ENCODE measurements around the gene URB1. TPM values are rescaled to one million over a fixed set of nuclear protein-coding genes. Genes with fewer than 3 reads are reported as not detected.

The URB1 gene
- total and polyA plus RNA-seq, 9 of the 15 experiments (the other 6 are each of a cell fraction or from before 2014, with no cell fraction given), result 0.97 to 53.6 (median 21.5) TPM

DNA sequence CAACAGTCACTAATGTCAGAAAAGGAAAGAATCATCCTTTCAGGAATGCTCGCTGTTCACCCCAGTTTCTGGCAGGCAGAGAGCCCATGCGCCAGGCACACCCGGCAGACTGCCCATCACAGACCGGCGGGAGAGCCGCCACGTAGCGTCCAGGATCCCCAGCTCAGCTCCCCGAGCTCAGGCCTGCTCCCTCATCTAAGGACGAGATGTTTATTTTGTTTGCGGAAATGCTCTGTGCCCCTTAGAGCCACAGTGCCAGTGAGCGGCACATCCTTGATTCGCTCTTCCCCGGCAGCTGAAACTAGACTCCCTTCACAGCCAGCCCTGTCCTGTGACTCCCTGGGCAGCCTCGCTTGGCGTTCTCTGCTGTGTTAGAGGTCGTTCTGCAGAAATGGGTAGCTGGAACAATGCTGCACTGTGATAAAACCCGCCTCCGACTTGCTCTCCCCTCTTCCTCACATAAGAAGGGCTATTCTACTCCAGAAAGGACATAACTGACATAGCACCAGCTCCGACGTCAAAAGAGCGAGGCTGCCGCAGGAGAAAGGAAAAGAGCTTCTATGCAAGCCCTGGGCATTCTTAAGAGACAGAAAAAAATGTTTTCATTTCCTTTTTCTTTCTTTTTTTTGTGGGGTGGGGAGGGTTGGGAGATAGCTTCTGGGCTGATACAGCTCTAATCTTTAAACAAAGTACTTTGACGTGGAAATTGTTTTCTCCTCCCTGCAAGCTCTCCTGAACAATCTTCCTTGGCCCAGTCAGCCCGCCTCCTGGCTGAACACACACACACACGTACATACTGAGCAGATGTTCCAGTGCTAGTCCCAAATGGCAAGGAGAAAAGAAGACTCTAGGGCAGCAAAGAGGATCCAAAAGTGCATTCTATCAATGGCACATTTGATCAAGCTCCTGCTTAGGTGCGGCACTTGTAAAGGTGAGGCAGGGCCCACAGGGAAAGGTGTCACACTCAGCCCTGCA, 56.9 kb downstream of the URB1 start:
- Histone ChIP-seq H3K9me3 (replicated peaks; ENCODE audit: control insufficient read depth, insufficient read depth, low read depth, low read length) (no peaks in the 10 kb centered on the region), H3K36me3 (ENCODE audit: control insufficient read depth, insufficient read depth, low read length) (peaks cover 96% of the 10 kb centered on the region), H2AFZ (ENCODE audit: low read depth, low read length) (no peak overlapping the region), H3K4me3 (no peak overlapping the region), H3K4me1 (replicated peaks in 1 of 2; ENCODE audit: control insufficient read depth in 2 of 2, insufficient read depth in 2 of 2, low read length in 2 of 2) (peaks cover 0 to 2% of the 10 kb centered on the region in 2 experiments; a peak in 1 of 5 replicates), H4K20me1 (replicated peaks; ENCODE audit: control insufficient read depth, insufficient read depth, low read length) (no peaks in the 10 kb centered on the region), H3K27ac (ENCODE audit: extremely low read depth, low read depth, low read length) (no peak overlapping the region), H3K4me2 (ENCODE audit: insufficient read depth, low read length) (no peak overlapping the region), H3K79me2 (ENCODE audit: control insufficient read depth, insufficient read depth, low read length) (no peaks in the 10 kb centered on the region), H3K9ac (ENCODE audit: insufficient read depth in 1 of 2, low read depth in 2 of 2, low read length in 2 of 2) (no peak overlapping the region), H3K27me3 (ENCODE audit: control insufficient read depth in 2 of 2, insufficient read depth in 2 of 2, low read length in 2 of 2) (no peaks in the 10 kb centered on the region), H3K9me1 (ENCODE audit: control insufficient read depth, insufficient read depth, low read length) (no peaks in the 10 kb centered on the region)
- DNase-seq (ENCODE audit: extremely low read depth in 1 of 4, low spot score in 3 of 4), result no peak
- no TSS peak for BruUV-seq (replicated peaks)
- no peak for TF ChIP-seq ZNF282 (CRISPR knock-in tag; IDR thresholded peaks at IDR 0.05)
- no peak for TF ChIP-seq FOXK2 (conservative IDR thresholded peaks at IDR 0.05 in 1 of 2, IDR thresholded peaks at IDR 0.05 in 1 of 2; ENCODE audit: low read depth in 2 of 2)
- no peak for TF ChIP-seq HOXB6 (CRISPR knock-in tag; IDR thresholded peaks at IDR 0.05; ENCODE audit: borderline replicate concordance)
- no peak for TF ChIP-seq ZNF408 (CRISPR knock-in tag; IDR thresholded peaks at IDR 0.05; ENCODE audit: low read depth)
- TF ChIP-seq, protein P1, sequence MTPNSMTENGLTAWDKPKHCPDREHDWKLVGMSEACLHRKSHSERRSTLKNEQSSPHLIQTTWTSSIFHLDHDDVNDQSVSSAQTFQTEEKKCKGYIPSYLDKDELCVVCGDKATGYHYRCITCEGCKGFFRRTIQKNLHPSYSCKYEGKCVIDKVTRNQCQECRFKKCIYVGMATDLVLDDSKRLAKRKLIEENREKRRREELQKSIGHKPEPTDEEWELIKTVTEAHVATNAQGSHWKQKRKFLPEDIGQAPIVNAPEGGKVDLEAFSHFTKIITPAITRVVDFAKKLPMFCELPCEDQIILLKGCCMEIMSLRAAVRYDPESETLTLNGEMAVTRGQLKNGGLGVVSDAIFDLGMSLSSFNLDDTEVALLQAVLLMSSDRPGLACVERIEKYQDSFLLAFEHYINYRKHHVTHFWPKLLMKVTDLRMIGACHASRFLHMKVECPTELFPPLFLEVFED (CRISPR knock-in tag; conservative IDR thresholded peaks at IDR 0.05), result no peak
- TF ChIP-seq HMG20B (CRISPR knock-in tag; IDR thresholded peaks at IDR 0.05), result no peak
- TF ChIP-seq POU5F1 (IDR thresholded peaks at IDR 0.05; ENCODE audit: borderline replicate concordance, low read depth, low read length, partially characterized antibody), result no peak
- TF ChIP-seq ZNF583 (CRISPR knock-in tag; IDR thresholded peaks at IDR 0.05), result no peak
- TF ChIP-seq ZBED1 (IDR thresholded peaks at IDR 0.05), result no peak
- no peak for TF ChIP-seq SMAD4 (CRISPR knock-in tag; conservative IDR thresholded peaks at IDR 0.05)
- TF ChIP-seq ETV6 (IDR thresholded peaks at IDR 0.05; ENCODE audit: borderline replicate concordance in 1 of 2, low read depth in 2 of 2, low read length in 1 of 2), result no peak
- TF ChIP-seq ETV6 (CRISPR knock-in tag; IDR thresholded peaks at IDR 0.05; ENCODE audit: borderline replicate concordance), result no peak
- no peak for TF ChIP-seq SREBF2 (CRISPR knock-in tag; IDR thresholded peaks at IDR 0.05)
- TF ChIP-seq ZNF274 (IDR thresholded peaks at IDR 0.05; ENCODE audit: borderline replicate concordance, low read depth, low read length), result no peak
- no peak for TF ChIP-seq TAF15 (IDR thresholded peaks at IDR 0.05; ENCODE audit: low read depth, low read length)
- CTCF ChIA-PET (ENCODE audit: low intra/inter-chr PET ratio), result no interaction called here
- FAIRE-seq, result no peak
- POLR2A ChIA-PET, result interaction anchor here (0.6 to 1.0 kb wide), 4 partner anchors 10 to 385 kb away, joined by 3 to 4 read pairs (median 4); no protein-coding TSS in a partner anchor
- ATAC-seq, result no peak
- in situ Hi-C loops (cut with MboI), result no loop called here
- 91% methylated on average over 26 of the region's 27 CpGs for WGBS (ENCODE audit: insufficient coverage, low coverage, missing lambda C conversion rate)
- intact Hi-C loops (cut with micrococcal nuclease), result no loop called here
